ENCODE measurements around the gene CPLANE2.

The CPLANE2 gene

GRCh38 chr1:16189003-16189402, 48.0 kb downstream of the CPLANE2 start:
- Mint-ChIP-seq H3K36me3 (no peaks in the 10 kb centered on the region), H3K4me1 (no peaks in the 10 kb centered on the region), H3K4me3 (no peak overlapping the region), H3K27me3 (peaks cover 24% of the 10 kb centered on the region), H3K27ac (no peak overlapping the region), H3K9me3 (no peaks in the 10 kb centered on the region)
- no peak for DNase-seq
- CTCF ChIA-PET: interaction anchor here (0.8 to 11.3 kb wide), 4 partner anchors 55 to 115 kb away, joined by 3 to 275 read pairs (median 4); partner anchors contain the start of gene FAM131C

DNA sequence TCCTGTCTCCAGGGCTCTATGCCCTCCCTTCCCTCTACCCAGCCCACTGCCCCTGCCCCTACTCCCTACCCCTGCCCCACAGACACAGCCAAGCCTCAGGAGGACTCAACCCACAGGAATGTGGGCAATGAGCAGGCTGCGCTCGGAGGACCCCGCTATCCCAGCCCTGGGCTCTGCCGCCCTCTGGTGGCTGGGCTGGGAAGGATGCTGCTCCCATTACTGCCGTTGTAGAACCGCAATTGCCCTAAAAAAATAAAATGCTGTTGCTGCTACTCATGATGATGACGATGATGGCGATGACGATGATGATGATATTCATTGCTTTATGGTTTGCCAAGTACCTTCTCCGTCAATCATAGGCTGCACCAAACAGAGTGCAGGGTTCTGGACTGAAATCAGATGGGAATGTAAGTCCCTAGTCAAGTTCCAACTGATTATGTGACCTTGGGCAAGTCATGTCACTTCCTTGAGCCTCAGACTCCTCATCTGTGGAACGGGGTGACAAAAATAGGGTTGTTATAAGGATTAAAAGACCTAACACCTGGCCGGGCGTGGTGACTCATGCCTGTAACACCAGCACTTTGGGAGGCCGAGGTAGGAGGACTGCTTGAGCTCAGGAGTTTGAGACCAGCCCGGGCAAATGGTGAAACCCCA, 49.1 kb downstream of the CPLANE2 start:
- H3K36me3 Mint-ChIP-seq: no peaks in the 10 kb centered on the region
- DNase-seq: peak; percentile 83
- no peak overlapping the region for H3K27ac Mint-ChIP-seq
- CTCF ChIA-PET: interaction anchor here (0.7 to 11.3 kb wide), 11 partner anchors 16 to 175 kb away, joined by 3 to 275 read pairs (median 4); no protein-coding TSS in a partner anchor
- no peaks in the 10 kb centered on the region for H3K9me3 Mint-ChIP-seq
- no peaks in the 10 kb centered on the region for H3K4me1 Mint-ChIP-seq
- peaks cover 24% of the 10 kb centered on the region for H3K27me3 Mint-ChIP-seq
- no peak overlapping the region for H3K4me3 Mint-ChIP-seq

- Mint-ChIP-seq H3K36me3 (no peaks in the 10 kb centered on the region), H3K27ac (no peak overlapping the region), H3K4me1 (no peaks in the 10 kb centered on the region), H3K9me3 (no peaks in the 10 kb centered on the region), H3K27me3 (peaks cover 28% of the 10 kb centered on the region), H3K4me3 (no peak overlapping the region)
- CTCF ChIA-PET: interaction anchor here (0.6 to 11.3 kb wide), 13 partner anchors 10 to 132 kb away, joined by 3 to 275 read pairs (median 3); partner anchors contain the start of gene FAM131C
- DNase-seq: no peak
Measured at GRCh38 chr1:16186655-16187235, 50.2 kb downstream of the CPLANE2 start.

- no peak overlapping the region for H3K27ac Mint-ChIP-seq
- H3K4me3 Mint-ChIP-seq: no peak overlapping the region
- no peaks in the 10 kb centered on the region for H3K4me1 Mint-ChIP-seq
- DNase-seq: no peak
- H3K36me3 Mint-ChIP-seq: no peaks in the 10 kb centered on the region
- H3K9me3 Mint-ChIP-seq: no peaks in the 10 kb centered on the region
- CTCF ChIA-PET: interaction anchor here (0.6 to 11.3 kb wide), 4 partner anchors 44 to 111 kb away, joined by 3 to 275 read pairs (median 4); partner anchors contain the start of gene FAM131C
- H3K27me3 Mint-ChIP-seq: peaks cover 15% of the 10 kb centered on the region
Measured at GRCh38 chr1:16184557-16185303, 52.3 kb downstream of the CPLANE2 start.

DNA sequence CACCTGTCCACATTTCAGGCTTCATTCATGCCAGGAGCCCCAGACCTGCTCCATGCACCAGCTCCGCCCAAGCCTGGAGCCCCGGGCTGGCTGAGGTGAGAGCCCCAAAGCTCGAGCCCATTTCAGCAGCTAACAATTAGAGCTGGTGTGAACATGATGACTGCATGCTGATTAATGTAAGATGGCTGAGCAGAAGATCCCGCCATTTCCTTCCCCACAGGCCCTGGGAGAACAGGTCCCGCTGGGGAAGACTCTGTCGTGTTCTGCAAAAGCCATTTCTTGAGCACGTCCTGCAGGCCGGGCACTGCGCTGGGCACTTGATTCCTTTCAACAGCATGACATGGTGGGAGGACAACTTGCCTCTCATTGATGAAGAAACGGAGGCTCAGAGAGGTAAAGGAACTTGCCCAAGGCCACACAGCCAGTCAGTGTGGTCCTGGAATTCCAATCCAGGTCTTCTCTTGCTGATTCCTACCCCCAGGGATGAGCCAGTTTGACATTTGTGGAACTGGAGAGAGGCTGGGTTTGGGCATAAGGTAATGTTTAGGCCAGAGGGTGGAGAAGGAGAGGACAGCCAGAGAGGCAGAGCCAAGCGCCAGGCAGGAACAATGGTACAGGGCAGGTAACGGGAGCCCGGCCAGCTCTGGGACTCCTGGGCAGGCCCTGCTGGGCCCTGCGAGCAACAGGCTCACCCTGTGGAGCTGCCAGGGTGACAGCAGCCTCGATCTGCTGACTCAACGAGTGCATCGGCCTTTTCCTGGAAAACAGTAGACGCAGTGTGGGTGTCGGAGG, 53.0 kb downstream of the CPLANE2 start:
- no peaks in the 10 kb centered on the region for H3K9me3 Mint-ChIP-seq
- no peak for DNase-seq
- no peaks in the 10 kb centered on the region for H3K36me3 Mint-ChIP-seq
- H3K27ac Mint-ChIP-seq: no peak overlapping the region
- H3K4me3 Mint-ChIP-seq: no peak overlapping the region
- no peaks in the 10 kb centered on the region for H3K4me1 Mint-ChIP-seq
- peaks cover 9% of the 10 kb centered on the region for H3K27me3 Mint-ChIP-seq
- CTCF ChIA-PET: interaction anchor here (11.3 kb wide), 1 partner anchor 104 kb away, joined by 275 read pairs; no protein-coding TSS in a partner anchor

GRCh38 chr1:16183179-16183578, 53.8 kb downstream of the CPLANE2 start:
- no peaks in the 10 kb centered on the region for H3K9me3 Mint-ChIP-seq
- H3K27me3 Mint-ChIP-seq: peaks cover 11% of the 10 kb centered on the region
- no peaks in the 10 kb centered on the region for H3K36me3 Mint-ChIP-seq
- no peak for DNase-seq
- H3K27ac Mint-ChIP-seq: no peak overlapping the region
- no peaks in the 10 kb centered on the region for H3K4me1 Mint-ChIP-seq
- no peak overlapping the region for H3K4me3 Mint-ChIP-seq
- CTCF ChIA-PET: interaction anchor here (0.6 to 11.3 kb wide), 2 partner anchors 10 to 103 kb away, joined by 4 to 275 read pairs; no protein-coding TSS in a partner anchor

- DNase-seq: no peak
- no peaks in the 10 kb centered on the region for H3K36me3 Mint-ChIP-seq
- H3K27me3 Mint-ChIP-seq: peaks cover 17% of the 10 kb centered on the region
- CTCF ChIA-PET: interaction anchor here (1.2 to 2.0 kb wide), 3 partner anchors 23 to 103 kb away, joined by 3 to 11 read pairs (median 9); no protein-coding TSS in a partner anchor
- no peak overlapping the region for H3K27ac Mint-ChIP-seq
- no peaks in the 10 kb centered on the region for H3K9me3 Mint-ChIP-seq
- no peak overlapping the region for H3K4me3 Mint-ChIP-seq
- H3K4me1 Mint-ChIP-seq: no peaks in the 10 kb centered on the region
Measured at GRCh38 chr1:16181887-16182719, 54.9 kb downstream of the CPLANE2 start.

Data from activated naive CD4-positive, alpha-beta T cell treated with anti-CD3 and anti-CD28 coated beads, Interleukin-2, amount 10 ng/mL, durations not matched to agents 7 days and 5 days (primary cell).